Esophagus muscularis mucosa (tissue), 4 donors: ENCODE data around the gene CDHR2.

Experiments
- EP300 ChIP-seq: sonication (generic); formaldehyde crosslinking; IDR thresholded peaks from one replicate; pipeline ENCODE4 v1.6.1; 2017; ENCODE audit warnings: antibody characterized with exemption
- POLR2AphosphoS5 ChIP-seq, 2 donors: sonication (generic); formaldehyde crosslinking; IDR thresholded peaks; one replicate each; pipeline ENCODE4 v1.6.1; 2017; ENCODE audit warnings: antibody characterized with exemption in 2 of 2
- TF ChIP-seq, protein P1 (sequence below), 3 experiments: fragments of 200-600 bp in 2 of 3; fragments of 450-650 bp in 1 of 3; sonication (generic) in 2 of 3; IDR thresholded peaks; one replicate each; pipeline ENCODE4 v1.5.1; 2017 to 2019; ENCODE audit warnings: antibody characterized with exemption in 3 of 3, mild to moderate bottlenecking in 2 of 3, moderate library complexity in 1 of 3

- TF ChIP-seq POLR2AphosphoS5 (IDR thresholded peaks at IDR 0.05) (peak in 1 of 2 donors; percentile 37), EP300 (no peak)
- TF ChIP-seq, protein P1, sequence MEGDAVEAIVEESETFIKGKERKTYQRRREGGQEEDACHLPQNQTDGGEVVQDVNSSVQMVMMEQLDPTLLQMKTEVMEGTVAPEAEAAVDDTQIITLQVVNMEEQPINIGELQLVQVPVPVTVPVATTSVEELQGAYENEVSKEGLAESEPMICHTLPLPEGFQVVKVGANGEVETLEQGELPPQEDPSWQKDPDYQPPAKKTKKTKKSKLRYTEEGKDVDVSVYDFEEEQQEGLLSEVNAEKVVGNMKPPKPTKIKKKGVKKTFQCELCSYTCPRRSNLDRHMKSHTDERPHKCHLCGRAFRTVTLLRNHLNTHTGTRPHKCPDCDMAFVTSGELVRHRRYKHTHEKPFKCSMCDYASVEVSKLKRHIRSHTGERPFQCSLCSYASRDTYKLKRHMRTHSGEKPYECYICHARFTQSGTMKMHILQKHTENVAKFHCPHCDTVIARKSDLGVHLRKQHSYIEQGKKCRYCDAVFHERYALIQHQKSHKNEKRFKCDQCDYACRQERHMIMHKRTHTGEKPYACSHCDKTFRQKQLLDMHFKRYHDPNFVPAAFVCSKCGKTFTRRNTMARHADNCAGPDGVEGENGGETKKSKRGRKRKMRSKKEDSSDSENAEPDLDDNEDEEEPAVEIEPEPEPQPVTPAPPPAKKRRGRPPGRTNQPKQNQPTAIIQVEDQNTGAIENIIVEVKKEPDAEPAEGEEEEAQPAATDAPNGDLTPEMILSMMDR (IDR thresholded peaks at IDR 0.05) = no peak
Measured at GRCh38 chr5:176547802-176548201, 1.3 kb upstream of the CDHR2 start.
